Endodermal cell (in vitro differentiated cells): ENCODE measurements around the gene NANOS2. TPM values are rescaled to one million over a fixed set of nuclear protein-coding genes. Genes with fewer than 3 reads are reported as not detected.

Source experiments
- DNase-seq: peaks from one replicate; pipeline ENCODE4 v3.0.0-alpha.2; 2017
- H3K27ac ChIP-seq: 2 replicates; pipeline ENCODE4 v1.5.1; 2013; ENCODE audit warnings: mild to moderate bottlenecking, low read depth, low read length, moderate library complexity
- H3K27me3 ChIP-seq: 2 replicates; pipeline ENCODE4 v1.6.1; 2013; ENCODE audit warnings: mild to moderate bottlenecking, low read length, moderate library complexity; ENCODE audit not compliant: insufficient read depth, control insufficient read depth, poor library complexity, severe bottlenecking
- H3K36me3 ChIP-seq: 2 replicates; pipeline ENCODE4 v1.7.0; 2013; ENCODE audit warnings: mild to moderate bottlenecking, low read length, moderate library complexity; ENCODE audit not compliant: control insufficient read depth, insufficient read depth
- H3K4me1 ChIP-seq: one replicate; pipeline ENCODE4 v1.7.0; 2013; ENCODE audit warnings: low read length; ENCODE audit not compliant: control insufficient read depth, insufficient read depth
- H3K4me3 ChIP-seq: 2 replicates; pipeline ENCODE4 v1.5.1; 2013; ENCODE audit warnings: mild to moderate bottlenecking, low read length, moderate library complexity
- H3K9ac ChIP-seq: 2 replicates; pipeline ENCODE4 v1.6.1; 2013; ENCODE audit warnings: mild to moderate bottlenecking, low read length, moderate library complexity; ENCODE audit not compliant: poor library complexity, severe bottlenecking; ENCODE audit errors: extremely low read depth
- H3K9me3 ChIP-seq: 2 replicates; pipeline ENCODE4 v1.6.1; 2013; ENCODE audit warnings: mild to moderate bottlenecking, low read length, moderate library complexity; ENCODE audit not compliant: control insufficient read depth
- H3K27ac Mint-ChIP-seq: 2 replicates; pipeline ENCODE4 v1.8.0; 2020; ENCODE audit warnings: mixed read lengths
- H3K27me3 Mint-ChIP-seq: 2 replicates; pipeline ENCODE4 v1.8.0; 2021; ENCODE audit warnings: mild to moderate bottlenecking, mixed read lengths; ENCODE audit not compliant: insufficient read depth
- H3K36me3 Mint-ChIP-seq: 2 replicates; pipeline ENCODE4 v1.8.0; 2020; ENCODE audit warnings: low read depth, mixed read lengths
- H3K4me1 Mint-ChIP-seq: 2 replicates; pipeline ENCODE4 v1.8.0; 2020; ENCODE audit warnings: mixed read lengths
- H3K4me3 Mint-ChIP-seq: 2 replicates; pipeline ENCODE4 v1.8.0; 2020; ENCODE audit warnings: mild to moderate bottlenecking, moderate library complexity, mixed read lengths
- H3K9me3 Mint-ChIP-seq: 2 replicates; pipeline ENCODE4 v1.8.0; 2020; ENCODE audit warnings: mild to moderate bottlenecking, mixed read lengths
- CTCF ChIP-seq: fragments of 200-600 bp; sonication (generic); conservative IDR thresholded peaks from 2 replicates; pipeline ENCODE4 v1.5.0; 2021; ENCODE audit warnings: antibody characterized with exemption, mild to moderate bottlenecking
- WGBS, 2 experiments: methylation state at CpG; one replicate each; pipeline versions ENCODE4 v1.1.5 to v1.1.7; 2013; ENCODE audit warnings: missing lambda C conversion rate in 2 of 2, mixed read lengths in 1 of 2; ENCODE audit not compliant: insufficient coverage in 1 of 2, insufficient read length in 1 of 2; 5-methylcytosine and 5-hydroxymethylcytosine counted together
- total RNA-seq, 2 donors: library from RNA; stranded (reverse); fragmentation: NEBNext Ultra II Directional in 1 of 2; extraction: Animal tissue kit (Norgen Biotek cat#: 25700) in 1 of 2; gene quantifications; 2 replicates in 1 of 2; 3 replicates in 1 of 2; pipeline ENCODE4 v1.2.1, GENCODE V29; 2021

NANOS2 gene
- total RNA-seq, 2 donors from 2014 or later = not detected

- Histone ChIP-seq H3K4me3 (peak within 1 kb of the TSS; percentile 91), H3K9ac (peak within 1 kb of the TSS; percentile 48), H3K9me3 (no peaks in the 10 kb centered on the region), H3K36me3 (peaks cover 19% of the 10 kb centered on the region), H3K4me1 (peaks cover 6% of the 10 kb centered on the region), H3K27me3 (no peaks in the 10 kb centered on the region), H3K27ac (no peak within 1 kb of the TSS)
- DNase-seq = peak; percentile 90
- Mint-ChIP-seq H3K4me1 (peaks cover 22% of the 10 kb centered on the region), H3K36me3 (peaks cover 28% of the 10 kb centered on the region), H3K4me3 (peak within 1 kb of the TSS; percentile 100), H3K27ac (peak within 1 kb of the TSS; percentile 99), H3K9me3 (no peaks in the 10 kb centered on the region), H3K27me3 (no peaks in the 10 kb centered on the region)
- TF ChIP-seq CTCF = peak; percentile 97
- 2 to 8% methylated on average over 15 to 71 of the region's 71 CpGs for WGBS, 2 experiments
These were observed 50.5 kb downstream of the NANOS2 start, which contains the start of gene FOXA3 for GRCh38 chr19:45863840-45864628. TSS of gene FOXA3 (plus strand) at chr19:45864326. CDS start at chr19:45864457, 131 bp downstream.

- no peaks in the 10 kb centered on the region for H3K9me3 Mint-ChIP-seq
- H3K4me3 ChIP-seq = peak overlapping the region; percentile 91
- H3K27ac ChIP-seq = no peak overlapping the region
- H3K36me3 Mint-ChIP-seq = peaks cover 30% of the 10 kb centered on the region
- DNase-seq = no peak
- WGBS, 2 experiments = 14 to 22% methylated on average over 14 to 22 of the region's 22 CpGs
- TF ChIP-seq CTCF = no peak
- no peaks in the 10 kb centered on the region for H3K27me3 Mint-ChIP-seq
- H3K4me3 Mint-ChIP-seq = peak overlapping the region; percentile 100
- peak overlapping the region; percentile 99 for H3K27ac Mint-ChIP-seq
- H3K27me3 ChIP-seq = no peaks in the 10 kb centered on the region
- H3K36me3 ChIP-seq = peaks cover 23% of the 10 kb centered on the region
- peaks cover 22% of the 10 kb centered on the region for H3K4me1 Mint-ChIP-seq
- no peak overlapping the region for H3K9ac ChIP-seq
- H3K9me3 ChIP-seq = no peaks in the 10 kb centered on the region
- H3K4me1 ChIP-seq = peaks cover 6% of the 10 kb centered on the region
These were observed 51.2 kb downstream of the NANOS2 start for GRCh38 chr19:45863335-45863839.

Other genes with a start within 250 kb of the NANOS2 start
- gene GIPR, start 246.6 kb downstream of the NANOS2 start, total RNA-seq = 10 to 100 TPM; 10.8 to 14.6 TPM
- 100 to 1,000 TPM; 644 to 654 TPM for gene SNRPD2, start 222.8 kb downstream of the NANOS2 start, total RNA-seq
- gene QPCTL, start 222.1 kb downstream of the NANOS2 start, total RNA-seq = 10 to 100 TPM; 11.0 to 15.9 TPM
- 10 to 100 TPM; 36.5 to 42.8 TPM for gene FBXO46, start 183.9 kb downstream of the NANOS2 start, total RNA-seq
- gene MEIOSIN, start 181.3 kb downstream of the NANOS2 start, total RNA-seq = not detected
- gene SIX5, start 145.5 kb downstream of the NANOS2 start, total RNA-seq = 10 to 100 TPM; 41.6 to 46.4 TPM
- gene DMPK, start 132.3 kb downstream of the NANOS2 start, total RNA-seq = 10 to 100 TPM; 58.8 to 75.9 TPM
- gene DMWD, start 121.9 kb downstream of the NANOS2 start, total RNA-seq = 10 to 100 TPM; 86.4 to 86.9 TPM
- gene RSPH6A, start 99.5 kb downstream of the NANOS2 start, total RNA-seq = under 1 TPM; 0.53 TPM
- gene SYMPK, start 51.6 kb downstream of the NANOS2 start, total RNA-seq = 100 to 1,000 TPM; 104 to 119 TPM
- 10 to 100 TPM; 54.2 to 58.1 TPM for gene FOXA3, start 50.5 kb downstream of the NANOS2 start, total RNA-seq
- 10 to 100 TPM; 23.8 to 30.3 TPM for gene IRF2BP1, start 28.6 kb downstream of the NANOS2 start, total RNA-seq
- gene MYPOP, start 12.2 kb downstream of the NANOS2 start, total RNA-seq = 10 to 100 TPM; 13.6 to 19.9 TPM
- under 1 TPM; 0.64 to 0.91 TPM for gene NOVA2, start 59.1 kb upstream of the NANOS2 start, total RNA-seq
- 10 to 100 TPM; 23.2 to 23.6 TPM for gene CCDC61, start 80.7 kb upstream of the NANOS2 start, total RNA-seq
- not detected for gene PGLYRP1, start 108.3 kb upstream of the NANOS2 start, total RNA-seq
- gene IGFL4, start 126.2 kb upstream of the NANOS2 start, total RNA-seq = under 1 TPM; 0.33 to 0.60 TPM
- 1 to 10 TPM in 1 of 2 donors, under 1 TPM in 1; 0.88 to 2.1 TPM for gene IGFL3, start 209.9 kb upstream of the NANOS2 start, total RNA-seq
- gene IGFL2, start 233.5 kb upstream of the NANOS2 start, total RNA-seq = under 1 TPM in 1 of 2 donors, not detected in 1; 0.84 TPM